ENCODE data around the gene EIF2D.
A peak's percentile ranks its signal among the peaks of the same experiment; 100 is the strongest.
"Not testable (repeated sequence)": the region's sequence is repeated elsewhere in the genome, so short reads cannot be mapped to it uniquely, and the experiment has no call there.

EIF2D gene, protein sequence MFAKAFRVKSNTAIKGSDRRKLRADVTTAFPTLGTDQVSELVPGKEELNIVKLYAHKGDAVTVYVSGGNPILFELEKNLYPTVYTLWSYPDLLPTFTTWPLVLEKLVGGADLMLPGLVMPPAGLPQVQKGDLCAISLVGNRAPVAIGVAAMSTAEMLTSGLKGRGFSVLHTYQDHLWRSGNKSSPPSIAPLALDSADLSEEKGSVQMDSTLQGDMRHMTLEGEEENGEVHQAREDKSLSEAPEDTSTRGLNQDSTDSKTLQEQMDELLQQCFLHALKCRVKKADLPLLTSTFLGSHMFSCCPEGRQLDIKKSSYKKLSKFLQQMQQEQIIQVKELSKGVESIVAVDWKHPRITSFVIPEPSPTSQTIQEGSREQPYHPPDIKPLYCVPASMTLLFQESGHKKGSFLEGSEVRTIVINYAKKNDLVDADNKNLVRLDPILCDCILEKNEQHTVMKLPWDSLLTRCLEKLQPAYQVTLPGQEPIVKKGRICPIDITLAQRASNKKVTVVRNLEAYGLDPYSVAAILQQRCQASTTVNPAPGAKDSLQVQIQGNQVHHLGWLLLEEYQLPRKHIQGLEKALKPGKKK

DNA sequence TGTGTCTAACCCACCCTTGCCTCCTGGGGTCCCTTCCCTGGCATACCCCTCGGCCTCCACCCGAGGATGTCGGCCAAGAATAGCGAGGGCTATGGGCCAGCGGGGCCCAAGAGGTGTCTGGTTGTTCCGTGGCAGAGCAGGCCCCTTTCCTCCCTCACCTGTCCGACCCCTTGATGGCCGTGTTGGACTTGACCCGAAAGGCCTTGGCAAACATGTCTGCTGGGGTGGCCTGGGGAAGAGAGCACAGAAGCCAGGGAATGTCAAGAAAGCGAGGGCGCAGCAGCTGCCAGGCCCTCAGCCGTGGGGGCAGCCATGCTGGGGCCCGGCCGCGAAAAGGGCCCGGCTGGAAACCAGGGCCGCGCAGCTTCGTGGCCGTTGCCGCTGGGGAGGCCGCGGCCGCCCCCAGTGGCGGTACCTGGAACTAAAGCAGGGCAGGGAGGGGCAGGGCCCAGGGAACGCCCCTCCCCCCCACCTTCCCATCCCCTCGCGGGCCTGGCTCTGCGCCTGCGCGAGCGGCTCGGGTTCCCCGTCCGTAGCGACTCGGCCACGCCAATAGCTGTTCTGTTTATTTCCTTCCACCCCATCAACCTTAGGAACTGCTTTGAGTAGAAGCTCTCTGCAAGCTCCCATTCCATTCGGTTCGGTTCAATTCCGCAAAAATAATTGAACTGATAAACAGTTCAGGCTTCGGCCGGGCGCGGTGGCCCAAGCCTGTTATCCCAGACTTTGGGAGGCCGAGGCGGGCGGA, at the start of gene EIF2D:
Gene EIF2D (minus strand): TSS at position 337 of the 748 bp plus-strand sequence. CDS start 123 bp downstream, at position 214.
- DNase-seq, result peak; percentile 70 to 97 (median 92)

DNA sequence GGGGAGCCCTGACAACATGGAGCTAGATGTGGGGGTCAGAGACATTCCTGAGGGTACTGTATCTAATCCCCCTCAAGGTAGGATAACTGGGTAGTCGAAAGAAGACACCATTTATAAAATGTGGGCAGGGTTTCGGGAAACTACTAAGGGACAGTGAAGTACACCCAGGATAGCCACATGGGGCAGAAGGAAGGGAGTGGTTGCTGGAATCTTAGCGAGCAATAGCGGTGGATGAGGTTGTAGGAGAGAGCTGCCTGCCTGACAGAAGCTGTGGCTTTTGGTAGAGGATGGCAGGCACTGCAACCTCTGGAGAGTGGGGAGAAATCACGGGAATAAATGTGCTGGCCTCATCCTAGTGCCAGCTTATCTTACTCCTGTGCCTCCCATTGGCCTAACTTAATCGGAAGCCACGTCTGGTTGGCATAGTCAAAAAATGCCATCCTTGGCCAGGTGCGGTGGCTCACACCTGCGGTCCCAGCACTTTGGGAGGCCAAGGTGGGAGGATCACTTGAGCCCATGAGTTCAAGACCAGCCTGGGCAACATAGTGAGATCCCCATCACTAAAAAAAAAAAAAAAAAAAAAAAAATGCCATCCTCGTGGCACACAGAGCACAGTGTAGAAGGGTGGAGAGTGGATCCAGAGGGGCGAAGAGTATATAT, 49.0 kb upstream of the EIF2D start:
- DNase-seq, result no peak

DNA sequence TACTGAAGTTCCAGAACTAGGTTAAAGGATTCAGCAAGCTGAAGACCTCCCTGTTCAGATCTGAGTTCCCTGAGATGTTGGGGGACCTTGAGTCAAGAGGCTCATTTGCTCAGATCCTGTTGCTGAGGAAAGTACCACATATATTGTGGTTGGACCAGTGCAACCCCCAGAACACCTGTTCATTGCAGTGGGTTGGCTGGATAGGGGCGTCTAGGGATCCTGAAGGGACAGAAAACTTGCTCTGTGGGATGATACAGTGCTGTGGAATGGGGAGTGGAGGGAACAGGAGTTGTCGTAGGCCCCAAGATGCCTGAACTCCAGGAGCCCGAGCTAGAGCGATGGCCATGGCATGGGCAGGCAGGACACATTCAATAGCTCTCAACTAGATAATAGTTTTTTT, 47.9 kb upstream of the EIF2D start:
- no peak for DNase-seq

GRCh38 chr1:206658981-206659273, 46.7 kb upstream of the EIF2D start:
- DNase-seq, result peak in 1 of 14 donors; percentile 37

GRCh38 chr1:206658264-206658980, 46.2 kb upstream of the EIF2D start:
- peak in 5 of 14 donors; percentile 4 to 21 (median 16) for DNase-seq

- DNase-seq, result no peak
These were observed 45.5 kb upstream of the EIF2D start for GRCh38 chr1:206657751-206658150.

DNA sequence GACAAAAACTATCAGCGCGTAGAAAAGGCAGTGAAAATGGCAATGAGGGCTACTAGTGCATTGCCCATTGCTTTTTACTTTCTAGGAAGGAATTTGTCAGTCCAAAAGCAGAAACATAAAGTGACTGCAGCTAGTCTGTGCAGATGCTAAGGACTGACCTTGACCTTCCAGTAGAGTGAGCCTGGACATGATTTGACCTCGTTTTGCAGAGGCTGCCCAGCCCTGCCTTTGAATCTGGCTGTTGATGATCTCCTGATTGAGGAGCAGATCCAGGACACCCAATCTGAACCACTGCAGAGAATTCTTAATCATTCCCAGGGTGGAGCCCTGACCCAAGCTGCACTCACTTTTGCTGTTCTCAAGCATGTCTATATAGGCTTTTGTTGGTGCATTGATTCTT, 44.7 kb upstream of the EIF2D start:
- DNase-seq, result no peak

DNA sequence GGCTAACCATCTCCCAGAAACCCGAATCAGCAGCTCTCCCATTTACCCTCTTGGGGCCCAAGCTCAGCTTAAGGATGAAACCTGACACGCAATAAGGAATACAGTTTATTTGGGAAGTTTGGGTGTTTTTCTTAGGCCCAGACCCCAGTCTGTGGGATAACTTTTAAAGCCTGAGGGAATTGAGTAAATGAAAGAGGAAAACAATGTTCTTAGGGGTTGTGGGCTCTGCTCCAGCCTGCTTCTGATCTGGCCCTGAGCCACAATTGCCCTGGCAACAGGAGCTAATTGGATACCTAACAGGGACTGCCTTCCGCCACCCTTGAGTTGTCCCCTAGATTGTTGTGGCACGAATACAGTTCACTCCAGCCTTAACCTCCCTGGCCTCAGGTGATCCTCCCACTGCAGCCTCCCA, 43.2 kb upstream of the EIF2D start:
- DNase-seq, result no peak

- no peak for DNase-seq
These were observed 42.6 kb upstream of the EIF2D start for GRCh38 chr1:206654828-206655227.

DNA sequence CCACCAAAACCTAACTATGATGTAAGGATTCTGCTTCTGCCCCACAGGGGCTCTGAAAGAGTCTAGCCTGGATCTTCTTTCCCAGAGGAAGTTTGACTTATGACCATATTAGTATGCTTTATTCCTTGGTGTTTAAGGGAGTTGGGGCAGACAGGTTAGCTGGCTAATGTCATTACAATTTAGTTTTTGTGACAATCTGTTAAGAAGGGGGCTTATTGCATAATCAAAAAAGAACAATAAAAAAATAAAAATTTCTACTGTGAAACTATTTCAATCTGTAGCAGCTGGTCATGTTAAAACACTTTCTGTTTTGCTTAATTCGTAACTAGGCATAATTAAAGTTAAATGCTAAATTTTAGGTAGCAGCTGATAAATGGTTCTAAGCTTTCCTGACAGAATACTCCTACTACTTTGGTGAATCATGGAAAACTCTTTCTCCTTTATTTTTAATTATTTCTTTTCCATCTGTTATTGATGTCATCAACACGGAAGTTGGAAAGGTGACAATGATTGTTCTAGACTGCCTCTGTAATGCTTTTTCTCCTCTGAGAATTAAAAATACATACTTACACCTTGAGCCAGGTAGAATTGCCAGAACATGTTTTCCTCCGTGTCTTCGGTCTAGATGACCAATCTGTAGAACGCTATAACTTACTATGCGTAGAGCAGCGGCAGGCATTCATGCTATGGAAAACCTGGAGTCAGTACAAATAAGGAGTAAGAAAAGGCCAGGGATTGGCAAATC, 41.6 kb upstream of the EIF2D start:
- no peak for DNase-seq

GRCh38 chr1:206651958-206652890, 40.0 kb upstream of the EIF2D start:
- DNase-seq, result no peak

DNA sequence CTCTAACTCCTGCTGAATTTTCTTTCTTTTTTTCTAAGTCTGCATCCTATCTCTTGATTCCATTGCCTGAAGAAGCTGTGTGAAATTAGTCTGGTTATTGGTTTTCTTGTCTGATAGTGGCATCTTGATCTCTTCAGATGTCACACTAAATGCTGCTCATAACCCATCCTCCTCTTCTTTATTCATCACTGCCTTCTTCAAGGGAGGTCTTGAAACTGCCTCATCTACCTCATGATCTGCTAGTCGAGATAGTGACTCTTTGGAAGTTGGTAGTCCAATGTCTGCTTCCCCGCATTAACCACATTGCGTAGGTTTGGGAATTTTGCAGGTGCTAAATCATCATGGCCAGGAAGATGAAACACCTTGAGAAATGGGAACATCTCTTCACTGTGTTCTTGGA, 38.7 kb upstream of the EIF2D start:
- DNase-seq, result no peak

DNA sequence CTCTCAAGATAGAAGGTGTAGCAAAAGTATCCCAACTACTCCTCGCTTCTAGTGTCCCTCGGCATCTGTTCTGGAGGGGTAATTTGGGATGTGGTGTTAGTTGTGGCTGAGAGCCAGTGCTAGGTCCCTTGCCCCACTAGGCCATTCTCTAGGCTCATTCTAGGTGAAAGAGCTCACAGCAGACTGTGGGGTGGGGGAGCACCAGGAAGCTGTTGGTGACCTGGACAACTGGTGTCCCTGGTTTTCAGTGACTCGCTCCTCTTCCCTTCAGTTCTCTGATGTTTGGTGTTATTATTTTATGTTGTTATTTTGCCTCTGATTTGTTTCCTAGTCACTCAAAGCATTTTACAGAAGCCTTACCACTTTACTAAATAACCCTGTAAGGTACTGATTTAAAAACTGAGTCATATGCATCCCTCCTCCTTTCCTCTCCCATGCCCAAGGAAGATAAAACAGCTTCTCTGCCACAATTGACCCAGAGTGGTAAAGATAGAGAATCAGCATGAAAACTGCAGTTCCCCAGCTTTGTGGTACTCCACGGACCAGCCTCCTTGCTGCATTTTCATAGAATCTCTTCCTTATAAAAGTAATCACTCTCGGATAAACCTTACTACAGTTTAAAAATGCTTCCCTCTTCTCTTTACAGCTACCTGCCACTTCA, 37.1 kb upstream of the EIF2D start:
- DNase-seq, result no peak

DNA sequence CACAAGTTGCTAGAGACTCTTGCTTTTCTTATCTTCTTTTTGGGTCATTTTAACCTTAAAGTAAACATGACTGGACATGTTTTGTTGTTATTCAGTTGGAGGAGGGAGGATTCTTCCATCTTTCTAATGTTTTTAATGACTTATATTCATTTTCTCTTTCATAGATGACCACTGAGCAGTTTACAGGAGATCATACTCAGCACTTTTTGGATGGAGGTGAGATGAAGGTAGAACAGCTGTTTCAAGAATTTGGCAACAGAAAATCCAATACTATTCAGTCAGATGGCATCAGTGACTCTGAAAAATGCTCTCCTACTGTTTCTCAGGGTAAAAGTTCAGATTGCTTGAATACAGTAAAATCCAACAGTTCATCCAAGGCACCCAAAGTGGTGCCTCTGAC, 35.0 kb upstream of the EIF2D start:
- DNase-seq, result no peak

DNA sequence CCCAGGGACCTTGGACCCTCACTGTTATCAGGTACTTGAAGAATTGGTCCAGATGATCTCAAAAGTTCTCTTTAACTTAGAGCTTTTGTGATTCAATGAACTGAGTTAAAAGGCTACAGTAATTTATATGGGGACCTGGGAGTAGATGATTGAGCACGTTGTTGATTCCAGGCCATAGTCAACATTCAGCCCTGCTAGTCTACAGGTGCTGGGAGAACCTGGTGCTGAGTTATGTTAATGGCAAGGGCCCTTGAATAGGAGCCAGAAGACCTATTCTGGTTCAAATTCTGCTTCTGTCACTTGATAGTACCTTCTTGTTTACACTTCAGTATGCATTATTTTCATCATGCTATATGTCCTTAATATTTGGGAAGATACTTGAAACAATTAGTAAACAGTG, 34.2 kb upstream of the EIF2D start:
- no peak for DNase-seq

DNA sequence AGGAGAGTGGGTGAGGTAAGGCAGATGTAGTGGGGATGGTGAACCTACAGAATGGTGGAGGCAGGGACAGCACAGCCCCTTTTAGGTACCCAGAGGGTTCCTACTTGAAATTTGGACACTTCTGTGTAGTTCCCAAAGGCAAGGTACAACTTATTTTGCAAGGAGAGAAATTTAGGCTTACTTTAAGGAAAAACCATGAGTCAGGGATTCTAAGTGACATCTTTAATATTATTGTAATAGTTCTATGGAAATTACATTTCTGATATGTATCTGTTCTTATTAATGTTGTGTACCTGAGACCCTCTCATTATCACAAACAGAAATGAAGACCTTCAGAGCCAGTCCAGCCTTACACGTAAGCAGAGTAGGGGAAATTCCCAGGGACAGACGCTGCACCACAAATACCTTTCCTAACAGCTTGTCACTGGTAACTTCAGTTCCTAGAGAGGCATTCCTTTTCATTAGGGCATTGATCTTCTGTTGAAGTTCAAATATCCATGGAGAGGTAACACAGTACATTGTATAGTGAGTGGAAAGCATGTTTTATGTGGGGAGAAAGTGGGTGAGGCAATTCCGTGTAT, 30.9 kb upstream of the EIF2D start:
- DNase-seq, result no peak

DNA sequence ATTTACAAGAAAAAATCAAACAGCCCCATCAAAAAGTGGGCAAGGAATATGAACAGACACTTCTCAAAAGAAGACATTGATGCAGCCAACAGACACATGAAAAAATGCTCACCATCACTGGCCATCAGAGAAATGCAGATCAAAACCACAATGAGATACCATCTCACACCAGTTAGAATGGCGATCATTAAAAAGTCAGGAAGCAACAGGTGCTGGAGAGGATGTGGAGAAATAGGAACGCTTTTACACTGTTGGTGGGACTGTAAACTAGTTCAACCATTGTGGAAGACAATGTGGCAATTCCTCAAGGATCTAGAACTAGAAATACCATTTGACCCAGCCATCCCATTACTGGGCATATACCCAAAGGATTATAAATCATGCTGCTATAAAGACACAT, 29.8 kb upstream of the EIF2D start:
- DNase-seq, result not testable (repeated sequence)

GRCh38 chr1:206637605-206638004, 25.3 kb upstream of the EIF2D start:
- no peak for DNase-seq

- no peak for DNase-seq
These were observed 24.4 kb upstream of the EIF2D start for GRCh38 chr1:206636671-206637070.

DNA sequence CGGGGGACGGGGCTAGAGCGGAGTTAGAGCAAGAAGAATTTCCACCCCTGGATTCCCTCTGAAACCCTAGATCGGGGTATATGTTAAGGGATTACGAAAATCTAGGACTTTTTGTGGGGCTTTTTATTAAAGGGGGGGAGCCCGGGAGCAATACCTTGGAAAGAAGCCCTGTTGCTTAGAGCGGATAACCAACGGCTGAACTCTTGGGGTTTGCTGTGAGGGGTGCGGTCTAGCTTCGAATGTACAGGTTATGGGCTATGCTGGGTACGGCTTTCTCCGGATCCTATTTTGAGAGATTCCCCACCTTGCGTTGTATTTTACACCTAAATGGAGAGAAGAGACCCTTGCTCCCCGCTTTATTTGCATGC, 23.7 kb upstream of the EIF2D start:
- no peak for DNase-seq

Data from C1 segment of cervical spinal cord (tissue), 14 donors.